NT2/D1 (cell line): ENCODE data around the gene ZNF467.
A peak's percentile ranks its signal among the peaks of the same experiment; 100 is the strongest.

Experiments
- DNase-seq: peaks from one replicate; pipeline ENCODE4 v3.0.0-alpha.2; 2011; ENCODE audit warnings: low read depth, low spot score
- H3K27me3 ChIP-seq: 2 replicates; pipeline ENCODE4 v1.6.0; 2011; ENCODE audit warnings: mild to moderate bottlenecking; ENCODE audit not compliant: insufficient read length, insufficient read depth
- H3K36me3 ChIP-seq: 2 replicates; pipeline ENCODE4 v1.6.1; 2011; ENCODE audit warnings: mild to moderate bottlenecking, low read length, mixed read lengths; ENCODE audit not compliant: insufficient read depth, insufficient read length
- H3K4me1 ChIP-seq: 2 replicates; pipeline ENCODE4 v1.5.1; 2011; ENCODE audit not compliant: insufficient read depth, insufficient read length
- H3K4me3 ChIP-seq: 2 replicates; pipeline ENCODE4 v1.5.1; 2011; ENCODE audit warnings: low read depth; ENCODE audit not compliant: insufficient read length
- H3K9ac ChIP-seq: 2 replicates; pipeline ENCODE4 v1.6.0; 2011; ENCODE audit warnings: low read depth; ENCODE audit not compliant: insufficient read length
- H3K9me3 ChIP-seq: 2 replicates; pipeline ENCODE4 v1.5.1; 2011; ENCODE audit warnings: mild to moderate bottlenecking, low read length; ENCODE audit not compliant: insufficient read depth
- SUZ12 ChIP-seq: IDR thresholded peaks from 2 replicates; pipeline ENCODE4 v1.6.1; 2011; ENCODE audit not compliant: insufficient read length, insufficient read depth; ENCODE audit errors: extremely low read depth
- YY1 ChIP-seq: IDR thresholded peaks from 2 replicates; pipeline ENCODE4 v1.6.1; 2011; ENCODE audit not compliant: insufficient read length, insufficient read depth
- ZNF274 ChIP-seq: IDR thresholded peaks from 2 replicates; pipeline ENCODE4 v1.6.1; 2011; ENCODE audit warnings: mild to moderate bottlenecking, low read depth, low read length

Gene ZNF467

DNA sequence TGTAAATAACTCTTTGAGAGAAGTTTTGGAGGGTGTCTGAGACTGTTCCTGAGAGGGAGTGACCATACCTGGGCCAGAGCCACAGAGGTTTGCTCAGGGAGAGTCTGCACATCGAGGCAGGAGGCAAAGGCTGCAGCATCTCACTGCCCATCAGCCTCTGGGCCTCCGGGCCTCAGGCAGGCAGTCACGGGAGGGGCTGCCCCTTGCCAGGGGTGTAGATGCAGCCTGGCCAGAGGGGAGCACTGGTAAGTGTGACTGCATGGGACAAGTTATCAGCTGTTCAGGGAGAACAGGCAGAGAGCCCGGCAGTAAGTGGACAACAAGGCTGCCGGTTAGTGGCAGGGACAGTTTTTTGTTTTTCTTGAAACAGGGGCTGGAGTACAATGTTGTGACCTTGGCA is 55.9 kb downstream of the ZNF467 start:
- Histone ChIP-seq H3K4me3 (no peak overlapping the region), H3K4me1 (peaks cover 34% of the 10 kb centered on the region), H3K9me3 (no peaks in the 10 kb centered on the region), H3K36me3 (peaks cover 24% of the 10 kb centered on the region), H3K27me3 (peaks cover 14% of the 10 kb centered on the region), H3K9ac (no peak overlapping the region)
- TF ChIP-seq SUZ12 = no peak
- no peak for TF ChIP-seq YY1
- no peak for TF ChIP-seq ZNF274
- DNase-seq = no peak

DNA sequence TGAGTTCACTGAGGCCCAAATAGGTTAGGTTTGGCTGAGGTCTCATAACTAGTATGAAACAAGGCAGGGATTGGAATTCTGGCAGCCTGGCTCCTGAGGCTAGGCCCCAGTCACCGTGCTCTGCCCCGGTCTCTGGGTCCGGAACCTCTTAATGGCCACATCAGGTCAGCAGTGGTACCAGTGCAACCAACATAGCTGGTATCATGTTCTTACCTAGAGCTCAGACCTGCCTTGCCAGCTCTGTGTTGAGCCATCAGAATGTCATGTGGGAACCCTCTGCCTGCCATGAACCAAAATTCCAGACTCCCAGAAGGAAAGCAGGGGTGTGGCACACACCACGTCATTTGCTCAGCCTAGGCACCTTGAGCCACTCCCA is 56.5 kb downstream of the ZNF467 start:
- Histone ChIP-seq H3K27me3 (peaks cover 14% of the 10 kb centered on the region), H3K9ac (no peak overlapping the region), H3K9me3 (peaks cover 2% of the 10 kb centered on the region), H3K36me3 (peaks cover 18% of the 10 kb centered on the region), H3K4me1 (peaks cover 34% of the 10 kb centered on the region), H3K4me3 (no peak overlapping the region)
- no peak for DNase-seq
- no peak for TF ChIP-seq ZNF274
- no peak for TF ChIP-seq SUZ12
- no peak for TF ChIP-seq YY1

DNA sequence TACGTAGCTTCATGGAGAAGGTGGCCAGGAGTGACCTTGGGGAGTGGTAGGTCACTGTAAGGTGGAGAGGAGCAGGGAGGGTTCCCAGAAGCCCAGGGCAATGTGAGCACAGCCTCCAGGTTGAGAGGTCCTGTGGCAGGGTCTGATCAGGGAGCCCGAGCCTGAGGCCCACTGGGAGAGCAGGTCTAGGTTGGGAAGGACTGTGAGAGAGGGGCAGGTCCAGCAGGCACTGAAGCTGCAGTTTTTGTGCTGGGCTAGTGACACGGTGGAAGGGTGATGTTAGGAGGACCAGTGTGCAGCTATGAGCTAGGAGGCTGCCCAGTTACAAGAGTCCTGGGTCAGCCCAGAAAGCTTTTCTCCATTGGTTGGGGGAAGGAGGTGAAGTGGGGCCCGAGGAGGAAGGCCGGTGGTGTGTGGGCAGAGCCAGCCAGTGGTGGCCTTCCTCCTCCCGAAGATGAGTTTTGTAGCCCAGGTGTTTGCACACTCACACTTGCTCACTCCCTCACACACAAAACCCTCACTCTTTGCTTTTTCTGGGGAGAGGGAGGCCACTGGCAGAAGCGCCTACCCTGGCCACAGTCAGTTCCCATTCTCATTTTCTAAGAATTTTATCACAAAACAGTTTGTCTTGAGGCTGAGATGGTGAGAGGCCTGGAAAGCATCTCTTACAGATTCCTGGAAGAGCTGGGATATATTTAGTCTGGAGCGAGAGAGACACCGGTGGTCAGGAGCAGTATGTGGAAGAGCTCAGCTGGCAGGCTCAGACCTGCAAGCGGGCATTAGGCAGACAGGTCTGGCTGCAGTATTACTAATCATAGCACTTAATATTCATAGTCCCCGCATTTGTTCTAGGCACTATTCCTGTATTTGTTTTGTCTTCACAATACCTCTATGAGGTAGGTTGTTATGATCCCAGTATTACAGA is 57.1 kb downstream of the ZNF467 start:
- DNase-seq = no peak
- peaks cover 9% of the 10 kb centered on the region for H3K9me3 ChIP-seq
- no peak for TF ChIP-seq YY1
- no peak for TF ChIP-seq SUZ12
- no peak for TF ChIP-seq ZNF274
- H3K4me3 ChIP-seq = no peak overlapping the region
- no peak overlapping the region for H3K9ac ChIP-seq
- H3K4me1 ChIP-seq = peaks cover 33% of the 10 kb centered on the region
- peaks cover 14% of the 10 kb centered on the region for H3K27me3 ChIP-seq
- H3K36me3 ChIP-seq = peaks cover 12% of the 10 kb centered on the region

DNA sequence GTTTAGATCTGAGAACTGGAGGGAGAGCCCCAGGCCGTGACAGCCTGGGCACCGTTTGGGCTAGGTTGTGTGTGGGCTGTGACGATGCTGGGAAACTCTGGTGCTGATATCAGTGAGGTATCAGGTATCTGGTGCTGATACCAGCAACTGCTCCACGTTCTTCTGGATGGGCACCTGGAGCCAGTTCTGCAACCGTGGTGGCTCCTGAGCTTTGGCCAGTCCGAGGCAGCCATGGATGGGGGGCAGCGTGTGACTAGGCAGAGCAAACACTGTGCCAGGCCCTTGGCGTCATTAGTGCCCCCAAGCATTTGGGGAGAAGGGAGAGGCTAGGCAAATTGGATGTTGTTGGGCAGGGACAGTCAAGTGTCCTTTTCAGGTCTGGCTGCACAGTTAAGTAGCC is 57.9 kb downstream of the ZNF467 start:
- Histone ChIP-seq H3K9ac (peak overlapping the region; percentile 85), H3K27me3 (peaks cover 14% of the 10 kb centered on the region), H3K9me3 (peaks cover 16% of the 10 kb centered on the region), H3K4me1 (peaks cover 25% of the 10 kb centered on the region), H3K4me3 (peak overlapping the region; percentile 83), H3K36me3 (peaks cover 4% of the 10 kb centered on the region)
- TF ChIP-seq YY1 (no peak), ZNF274 (no peak), SUZ12 (no peak)
- no peak for DNase-seq

DNA sequence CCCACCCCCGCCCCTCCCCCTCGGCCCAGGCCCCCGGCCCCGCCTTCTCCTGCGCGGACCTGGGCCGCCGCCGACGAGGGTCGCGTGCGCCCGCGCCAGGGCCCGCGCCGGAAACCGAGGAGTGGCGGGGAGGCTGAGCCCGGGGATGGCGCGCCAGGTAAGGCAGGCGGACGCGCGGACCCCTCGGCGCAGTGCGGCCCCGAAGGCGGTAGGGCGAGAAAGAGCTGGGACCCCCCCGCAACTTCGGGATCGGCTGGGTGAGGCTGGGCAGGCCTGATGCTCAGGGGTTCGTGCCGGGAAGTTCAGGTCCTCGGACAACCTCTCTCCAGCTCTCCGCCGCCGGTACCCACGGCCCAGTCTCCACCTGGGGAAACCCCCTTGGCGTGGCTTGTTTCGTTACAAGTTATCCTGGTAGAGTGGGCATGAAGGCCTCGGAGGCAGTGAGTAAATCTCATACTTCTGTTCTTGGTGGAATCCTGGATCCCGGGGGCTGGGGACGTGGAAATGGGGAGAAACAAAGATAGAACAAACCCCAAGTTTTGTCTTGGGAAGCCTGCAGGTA is 58.4 kb downstream of the ZNF467 start:
- Histone ChIP-seq H3K27me3 (peaks cover 14% of the 10 kb centered on the region), H3K36me3 (peaks cover 3% of the 10 kb centered on the region), H3K4me1 (peaks cover 20% of the 10 kb centered on the region), H3K9ac (peak overlapping the region; percentile 85), H3K9me3 (peaks cover 19% of the 10 kb centered on the region), H3K4me3 (peak overlapping the region; percentile 83)
- TF ChIP-seq YY1 (no peak), ZNF274 (no peak), SUZ12 (no peak)
- DNase-seq = no peak
